ENCODE results near the gene PCGF1. TPM values are rescaled to one million over a fixed set of nuclear protein-coding genes. Genes with fewer than 3 reads are reported as not detected.
A peak's percentile ranks its signal among the peaks of the same experiment; 100 is the strongest.

The PCGF1 gene
- total RNA-seq (2014; rRNA removed; shearing (Covaris generic)): 42.3 and 44.7 TPM in 2 replicates

- DNase-seq (ENCODE audit: low read depth): peak; percentile 97
Measured at GRCh38 chr2:74507145-74507925, at the start of gene PCGF1. Gene PCGF1, minus strand, starts transcription at chr2:74507695. Its CDS starts 27 bp downstream, at chr2:74507668.

GRCh38 chr2:74556831-74557370, 49.4 kb upstream of the PCGF1 start:
- DNase-seq (ENCODE audit: low read depth): no peak

DNA sequence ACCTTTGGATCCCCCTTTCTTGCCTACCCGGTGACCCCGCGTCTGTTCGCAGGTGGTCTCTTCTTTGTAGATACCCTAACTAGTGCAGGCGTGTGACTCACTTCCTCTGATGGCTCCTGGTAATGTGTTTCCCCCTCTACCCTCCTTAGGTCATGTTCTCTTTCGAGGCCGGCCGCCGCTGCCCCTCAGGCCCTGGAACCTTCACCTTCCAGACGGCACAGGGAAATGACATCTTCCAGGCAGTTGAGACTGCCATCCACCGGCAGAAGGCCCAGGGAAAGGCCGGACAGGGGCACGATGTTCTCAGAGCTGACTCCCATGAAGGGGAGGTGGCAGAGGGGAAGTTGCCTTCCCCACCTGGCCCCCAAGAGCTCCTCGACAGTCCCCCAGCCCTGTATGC, 48.7 kb upstream of the PCGF1 start:
- DNase-seq (ENCODE audit: low read depth): no peak

- DNase-seq (ENCODE audit: low read depth): no peak
Measured at GRCh38 chr2:74555610-74556103, 48.2 kb upstream of the PCGF1 start.

GRCh38 chr2:74554820-74555531, 47.5 kb upstream of the PCGF1 start:
- no peak for DNase-seq (ENCODE audit: low read depth)

DNA sequence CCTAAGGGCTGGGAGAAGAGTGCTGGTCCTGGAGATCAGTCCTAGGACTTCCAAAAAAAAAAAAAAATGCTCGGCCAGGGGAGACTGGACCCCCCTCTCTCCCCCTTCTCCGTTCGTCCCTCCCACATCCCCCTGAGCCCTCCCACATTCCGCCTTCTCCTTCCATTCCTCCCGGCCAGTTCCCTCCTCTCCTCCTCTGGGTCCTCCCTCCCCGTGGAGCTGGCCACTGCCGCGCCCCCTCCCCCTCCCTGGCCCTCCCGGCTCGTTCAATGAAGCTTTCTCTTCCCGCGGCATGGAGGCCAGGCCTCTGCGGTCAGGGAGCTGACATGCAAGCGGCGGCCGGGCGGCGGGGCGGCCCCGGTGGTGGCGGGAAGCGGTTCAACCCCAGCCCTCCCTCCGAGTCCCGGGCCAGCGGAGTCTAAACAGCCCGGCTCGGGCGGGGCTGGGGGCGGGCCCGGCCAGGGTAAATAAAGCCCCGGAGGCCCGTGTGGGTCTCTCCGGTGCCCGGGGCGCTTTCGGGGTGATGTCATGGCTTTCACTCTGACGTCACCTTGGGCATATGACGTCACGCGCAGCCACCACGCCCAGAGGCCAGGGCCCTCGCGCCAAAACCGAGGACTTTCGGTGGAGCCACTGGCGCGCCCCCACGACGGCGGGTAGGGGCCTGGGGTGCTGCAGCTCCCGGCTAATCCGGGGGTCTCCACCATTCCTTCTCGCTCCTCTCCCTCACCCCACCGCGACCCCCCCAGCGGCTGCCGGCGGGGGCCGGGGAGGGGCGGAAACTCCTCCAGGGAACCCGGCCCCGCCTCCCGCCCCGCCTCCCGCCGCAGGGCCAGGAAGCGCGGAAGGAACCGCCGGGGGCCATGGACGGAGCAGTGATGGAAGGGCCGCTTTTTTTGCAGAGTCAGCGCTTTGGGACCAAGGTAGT, 46.7 kb upstream of the PCGF1 start, which contains the start of the genes DOK1 and LOXL3:
Gene DOK1 (plus strand): TSS at position 829 of the 928 bp plus-strand sequence. CDS start 35 bp downstream, at position 864.
Gene LOXL3 (minus strand): TSS at position 51 of the 928 bp plus-strand sequence. CDS start 1,308 bp downstream, outside the sequence.
- DNase-seq (ENCODE audit: low read depth): peak; percentile 96

DNA sequence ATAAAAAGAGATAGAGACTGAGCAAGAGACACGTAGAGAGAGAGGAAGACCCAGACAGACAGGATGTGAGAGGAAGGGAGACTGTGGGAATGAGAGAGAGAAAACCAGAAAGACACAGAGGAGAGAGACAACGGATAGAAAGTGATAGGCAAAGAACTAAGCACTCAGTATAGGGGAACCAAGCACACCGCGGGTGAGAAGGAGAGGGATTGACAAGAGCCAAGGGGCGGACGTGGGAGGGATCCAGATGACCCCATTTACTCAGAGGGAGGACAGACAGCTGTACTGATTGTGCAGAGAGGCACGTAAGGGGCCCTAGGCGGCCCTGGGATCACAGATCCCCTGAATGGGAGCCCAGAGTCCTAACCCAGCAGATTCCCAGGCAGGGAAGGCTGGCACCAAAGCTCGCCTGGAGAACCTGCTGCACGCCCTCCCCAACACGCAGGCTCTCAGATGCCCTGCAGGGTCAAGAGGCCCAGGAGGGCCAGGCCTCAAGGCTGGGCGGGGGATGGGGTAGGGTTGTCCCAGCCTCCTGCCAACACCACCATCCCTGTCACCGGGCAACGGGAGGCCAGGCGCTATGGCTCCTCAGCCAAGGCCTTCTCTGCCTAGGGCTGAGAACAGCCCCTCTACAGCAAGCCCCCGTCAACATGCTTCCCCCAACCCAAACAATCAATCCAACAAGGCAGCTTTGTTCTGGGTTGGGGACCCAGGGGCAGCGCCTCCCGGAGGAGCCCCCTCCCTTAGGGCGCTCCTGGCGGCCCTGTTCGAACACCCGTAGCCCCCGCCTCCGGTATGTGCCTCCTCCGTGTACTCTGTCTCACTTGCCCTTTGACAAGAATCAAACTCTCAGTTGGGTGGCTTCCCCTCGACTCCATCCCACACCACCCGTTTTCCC, 45.7 kb upstream of the PCGF1 start:
- peak; percentile 76 for DNase-seq (ENCODE audit: low read depth)

DNA sequence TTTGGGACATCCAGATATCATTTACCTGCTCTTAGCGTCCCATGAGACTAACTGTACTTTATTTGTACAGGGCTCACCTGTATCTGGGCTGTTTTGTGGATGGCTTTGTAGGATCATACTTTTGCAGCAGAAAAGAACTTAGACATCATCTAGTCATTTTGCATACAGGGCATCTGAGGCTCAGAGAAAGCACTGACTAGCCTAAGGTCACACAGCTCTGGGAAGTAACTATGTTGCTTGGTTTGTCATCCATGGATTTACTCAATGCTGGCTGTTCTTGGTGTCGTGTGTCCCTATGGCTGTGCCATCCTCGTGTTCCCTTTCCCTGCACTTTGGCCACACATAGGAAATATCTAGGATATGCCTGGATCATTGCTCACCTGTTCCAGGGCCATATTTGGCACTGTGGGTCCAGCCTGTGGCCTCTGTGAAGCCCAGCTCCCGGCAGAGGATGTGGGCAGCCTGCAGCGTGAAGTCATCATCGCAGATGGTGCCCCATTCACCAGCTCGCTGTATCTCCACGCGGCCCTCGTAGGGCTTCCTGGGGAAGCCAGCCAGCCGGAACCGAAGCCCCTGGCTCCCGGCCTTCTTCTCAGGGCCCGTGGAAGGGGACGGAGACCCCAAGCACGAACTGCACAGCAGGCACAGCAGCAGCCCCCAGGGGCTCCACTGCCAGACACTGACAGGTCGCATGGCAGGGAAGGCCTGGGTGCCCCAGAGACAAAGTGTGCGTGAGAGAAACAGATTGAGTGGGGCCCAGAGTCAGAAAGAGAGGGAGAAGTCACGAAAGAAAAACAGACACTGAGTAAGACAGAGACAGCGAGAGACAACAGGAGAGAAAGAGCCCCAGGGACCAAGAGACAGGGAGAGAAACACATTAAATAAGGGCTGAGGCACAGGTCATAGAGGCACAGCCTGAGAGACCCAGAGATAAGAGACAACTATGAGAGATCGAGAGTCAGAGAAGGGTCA, 44.7 kb upstream of the PCGF1 start:
- DNase-seq (ENCODE audit: low read depth): peak; percentile 81

DNA sequence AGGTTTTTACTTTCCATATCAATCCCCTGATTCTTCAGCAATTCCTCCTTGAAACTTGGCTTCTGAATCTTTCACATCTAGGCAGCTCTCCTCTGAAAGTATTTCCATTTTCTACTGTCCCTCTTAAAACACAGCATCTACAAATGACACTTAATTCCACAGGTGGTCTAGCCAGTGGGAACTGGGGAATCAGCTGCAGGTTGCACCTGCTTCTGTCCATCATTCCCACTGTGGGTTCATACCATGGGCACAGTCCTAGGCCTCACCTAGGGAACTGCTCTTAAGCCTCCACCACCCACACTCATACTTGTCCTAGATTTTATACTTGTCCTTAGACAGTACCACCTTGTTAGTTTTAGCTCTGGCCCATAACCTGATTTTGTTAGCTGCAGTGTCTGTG, 44.0 kb upstream of the PCGF1 start:
- DNase-seq (ENCODE audit: low read depth): no peak

DNA sequence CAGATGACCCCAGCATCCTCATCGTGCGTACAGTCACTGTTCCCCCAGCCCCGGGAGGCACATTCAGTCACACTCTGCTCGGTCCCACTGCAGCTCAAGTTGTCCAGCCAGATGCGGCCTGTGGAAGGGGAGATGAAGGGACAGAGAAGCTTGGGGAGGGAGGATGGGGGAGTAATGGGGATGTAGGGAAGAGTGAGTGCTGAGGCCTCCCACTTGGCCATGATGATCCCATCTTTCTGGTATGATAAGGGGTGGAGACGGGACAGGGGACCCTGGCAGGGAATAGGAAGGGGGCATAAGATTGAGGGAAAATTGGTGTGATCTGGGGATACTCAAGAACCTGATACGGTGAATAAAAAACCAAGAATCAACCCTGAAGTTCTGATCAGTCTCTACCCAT, 42.7 kb upstream of the PCGF1 start:
- DNase-seq (ENCODE audit: low read depth): no peak

- DNase-seq (ENCODE audit: low read depth): no peak
Measured at GRCh38 chr2:74548900-74549826, 41.7 kb upstream of the PCGF1 start.

DNA sequence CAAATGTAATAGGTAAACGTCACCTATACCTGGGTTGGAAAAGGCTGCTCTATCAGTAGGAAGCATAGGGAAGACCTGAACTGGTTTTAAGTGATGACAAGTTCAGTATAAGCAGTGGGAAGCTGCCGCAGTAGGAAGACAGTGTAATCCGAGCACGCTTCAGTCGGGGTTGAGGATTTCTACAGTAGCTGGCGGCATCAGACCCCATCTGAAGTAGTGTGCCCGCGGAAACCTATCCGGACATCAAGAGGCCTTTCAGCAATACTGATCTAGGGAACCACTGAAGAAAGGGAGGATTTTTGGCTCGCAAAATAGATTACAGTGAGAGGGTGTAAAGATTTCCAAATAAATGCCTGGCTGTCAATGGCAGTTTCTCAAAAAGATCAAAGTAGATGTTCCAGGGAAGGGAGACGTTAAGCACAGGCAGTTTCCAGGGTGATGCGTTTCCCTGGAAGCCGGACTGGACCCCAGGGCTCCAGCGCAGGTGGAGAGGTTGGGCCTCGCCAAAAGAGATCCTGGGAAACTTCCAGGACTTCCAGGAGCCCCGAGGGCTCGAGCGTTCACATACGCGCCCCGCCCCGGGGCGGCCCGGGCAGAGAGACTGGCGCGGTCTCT, 40.9 kb upstream of the PCGF1 start:
- DNase-seq (ENCODE audit: low read depth): no peak

DNA sequence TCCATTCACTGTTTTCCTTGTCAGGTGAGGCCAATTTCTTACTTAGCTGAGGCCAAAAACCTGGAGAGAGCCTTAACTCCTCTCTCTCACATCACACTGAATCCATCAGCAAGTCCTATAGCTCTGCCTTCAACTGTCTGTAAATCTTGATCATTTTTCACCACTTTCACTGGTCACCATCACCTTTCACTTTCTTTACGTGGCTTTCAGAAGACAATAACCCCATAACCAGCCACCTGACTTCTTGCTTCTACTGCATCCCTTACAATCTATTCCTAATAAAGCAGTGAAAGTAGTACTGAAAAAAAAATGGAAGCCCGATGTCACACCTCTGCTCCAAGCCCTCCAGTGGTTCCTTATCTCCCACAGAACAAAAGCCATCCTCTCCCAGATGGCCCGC, 38.5 kb upstream of the PCGF1 start:
- no peak for DNase-seq (ENCODE audit: low read depth)

- DNase-seq (ENCODE audit: low read depth): no peak
Measured at GRCh38 chr2:74544634-74545033, 37.1 kb upstream of the PCGF1 start.

- no peak for DNase-seq (ENCODE audit: low read depth)
Measured at GRCh38 chr2:74542978-74543377, 35.5 kb upstream of the PCGF1 start.

GRCh38 chr2:74540291-74540690, 32.8 kb upstream of the PCGF1 start:
- DNase-seq (ENCODE audit: low read depth): peak; percentile 22

- DNase-seq (ENCODE audit: low read depth): no peak
Measured at GRCh38 chr2:74538881-74539339, 31.4 kb upstream of the PCGF1 start.
